ENCODE data around the gene CES3. TPM values are rescaled to one million over a fixed set of nuclear protein-coding genes. Genes with fewer than 3 reads are reported as not detected.
A peak's percentile ranks its signal among the peaks of the same experiment; 100 is the strongest.

The CES3 gene
- polyA plus RNA-seq, 1 donor (not counting 4 experiments of a cell fraction or from before 2014, with no cell fraction given) = 1.5 TPM

DNA sequence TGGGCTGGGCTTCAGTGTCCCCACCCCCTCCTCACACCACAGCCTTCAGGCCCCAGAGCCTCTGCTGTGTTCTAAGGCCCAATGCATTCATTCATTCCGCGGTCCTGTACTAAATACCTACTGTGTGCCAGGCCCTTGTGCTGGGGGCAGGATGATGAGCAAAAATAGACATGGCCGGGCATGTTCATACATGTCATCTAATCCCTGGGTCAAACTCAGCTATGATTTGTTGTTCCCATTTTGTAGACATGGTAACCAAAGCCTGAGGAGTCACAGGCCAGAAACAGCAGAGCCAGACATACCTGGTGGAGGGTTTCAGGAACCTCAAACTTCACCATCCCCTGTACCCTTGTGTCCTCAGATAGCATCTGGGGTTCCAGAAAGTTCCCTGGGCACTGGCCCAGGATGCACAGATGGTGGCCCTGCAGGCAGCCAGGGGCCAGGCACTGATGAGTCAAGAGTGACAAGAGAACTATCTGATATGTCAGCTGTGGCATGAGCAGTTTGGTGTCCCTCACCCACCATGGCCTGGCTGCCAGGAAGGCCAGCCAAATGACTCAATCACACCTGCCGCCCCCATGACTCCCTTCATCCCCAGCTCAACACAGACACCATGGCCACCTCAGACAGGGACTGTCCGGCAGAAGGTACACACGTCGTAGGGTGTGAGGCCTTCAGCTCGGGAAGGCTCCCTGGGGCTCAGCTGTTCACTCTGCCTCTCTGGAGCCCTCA is 33.0 kb upstream of the CES3 start:
- no peak overlapping the region for H3K4me3 ChIP-seq (ENCODE audit: control insufficient read depth in 2 of 3, extremely low read depth in 1 of 3, insufficient read depth in 2 of 3, low read depth in 1 of 3, low read length in 3 of 3)
- dilution Hi-C loops (cut with MboI; ENCODE audit: extremely low pct_ligation_motif_present, low sequenced_read_pairs) = no loop called here
- H4K20me1 ChIP-seq (ENCODE audit: control insufficient read depth, extremely low read depth, insufficient read depth, low read length) = no peaks in the 10 kb centered on the region
- peak overlapping the region; percentile 4 for H3K27ac ChIP-seq (ENCODE audit: control insufficient read depth, insufficient read depth, low read length)
- DNase-seq (ENCODE audit: low read depth, low spot score) (peak; percentile 81), FAIRE-seq (peak; percentile 58)
- H3K4me2 ChIP-seq (ENCODE audit: control insufficient read depth, extremely low read depth, insufficient read depth, low read depth, low read length) = no peak overlapping the region
- no peaks in the 10 kb centered on the region for H3K9me3 ChIP-seq (ENCODE audit: control insufficient read depth, low read depth, low read length)
- H3K9me1 ChIP-seq (ENCODE audit: control insufficient read depth, extremely low read depth, insufficient read depth, low read length) = no peaks in the 10 kb centered on the region
- H3K36me3 ChIP-seq (ENCODE audit: control insufficient read depth in 2 of 2, extremely low read depth in 1 of 2, insufficient read depth in 2 of 2, low read length in 2 of 2) = peaks cover 0 to 8% of the 10 kb centered on the region in 2 experiments
- peaks cover 19% of the 10 kb centered on the region for H3K4me1 ChIP-seq (ENCODE audit: control insufficient read depth, extremely low read depth, insufficient read depth, low read length)
- no peaks in the 10 kb centered on the region for H3K79me2 ChIP-seq (ENCODE audit: control insufficient read depth, insufficient read depth, low read length)
- TF ChIP-seq, protein P1, sequence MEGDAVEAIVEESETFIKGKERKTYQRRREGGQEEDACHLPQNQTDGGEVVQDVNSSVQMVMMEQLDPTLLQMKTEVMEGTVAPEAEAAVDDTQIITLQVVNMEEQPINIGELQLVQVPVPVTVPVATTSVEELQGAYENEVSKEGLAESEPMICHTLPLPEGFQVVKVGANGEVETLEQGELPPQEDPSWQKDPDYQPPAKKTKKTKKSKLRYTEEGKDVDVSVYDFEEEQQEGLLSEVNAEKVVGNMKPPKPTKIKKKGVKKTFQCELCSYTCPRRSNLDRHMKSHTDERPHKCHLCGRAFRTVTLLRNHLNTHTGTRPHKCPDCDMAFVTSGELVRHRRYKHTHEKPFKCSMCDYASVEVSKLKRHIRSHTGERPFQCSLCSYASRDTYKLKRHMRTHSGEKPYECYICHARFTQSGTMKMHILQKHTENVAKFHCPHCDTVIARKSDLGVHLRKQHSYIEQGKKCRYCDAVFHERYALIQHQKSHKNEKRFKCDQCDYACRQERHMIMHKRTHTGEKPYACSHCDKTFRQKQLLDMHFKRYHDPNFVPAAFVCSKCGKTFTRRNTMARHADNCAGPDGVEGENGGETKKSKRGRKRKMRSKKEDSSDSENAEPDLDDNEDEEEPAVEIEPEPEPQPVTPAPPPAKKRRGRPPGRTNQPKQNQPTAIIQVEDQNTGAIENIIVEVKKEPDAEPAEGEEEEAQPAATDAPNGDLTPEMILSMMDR (optimal IDR thresholded peaks at IDR 0.05 in 1 of 3, IDR thresholded peaks at IDR 0.05 in 1 of 3, conservative IDR thresholded peaks at IDR 0.05 in 1 of 3; ENCODE audit: extremely low read depth in 1 of 3, insufficient read depth in 2 of 3, low read length in 3 of 3) = no peak
- no peak for TF ChIP-seq EZH2 (IDR thresholded peaks at IDR 0.05; ENCODE audit: low read length)
- H2AFZ ChIP-seq (ENCODE audit: control insufficient read depth, low read length) = no peak overlapping the region
- peaks cover 28% of the 10 kb centered on the region for H3K27me3 ChIP-seq (ENCODE audit: control insufficient read depth, extremely low read depth, insufficient read depth, low read length)
- H3K9ac ChIP-seq (ENCODE audit: control insufficient read depth, extremely low read depth, insufficient read depth, low read length) = no peak overlapping the region

DNA sequence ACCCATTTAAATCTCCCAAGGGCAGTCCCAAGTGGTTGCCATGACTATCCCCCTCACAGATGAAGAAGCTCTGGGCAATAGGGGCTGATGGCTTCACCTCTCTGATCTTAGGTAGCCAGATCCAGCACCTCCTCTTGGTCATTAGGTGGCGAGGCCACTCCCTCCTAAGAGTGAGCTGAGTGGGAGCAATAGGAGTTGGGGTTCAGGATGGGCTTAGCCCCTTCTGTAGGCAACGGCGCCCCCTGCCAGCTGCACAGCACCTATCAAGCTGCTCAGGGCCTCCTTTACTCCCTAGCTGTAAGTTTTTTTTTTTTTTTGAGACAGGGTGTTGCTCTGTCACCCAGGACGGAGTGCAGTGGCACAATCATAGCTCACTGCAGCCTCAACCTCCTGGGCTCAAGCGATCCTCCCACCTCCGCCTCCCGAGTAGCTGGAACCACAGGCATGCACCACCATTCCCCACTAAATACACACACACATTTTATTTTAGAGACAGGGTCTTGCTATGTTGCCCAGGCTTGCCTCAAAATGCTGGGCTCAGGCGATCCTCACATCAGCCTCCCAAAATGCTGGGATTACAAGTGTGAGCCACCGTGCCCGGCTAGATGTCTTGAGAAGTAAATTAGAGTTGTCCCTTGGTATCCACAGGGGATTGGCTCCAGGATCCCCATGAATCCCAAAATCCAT is 32.2 kb upstream of the CES3 start:
- peaks cover 8% of the 10 kb centered on the region for H3K79me2 ChIP-seq (ENCODE audit: control insufficient read depth, insufficient read depth, low read length)
- no peak overlapping the region for H3K4me2 ChIP-seq (ENCODE audit: control insufficient read depth, extremely low read depth, insufficient read depth, low read depth, low read length)
- DNase-seq (ENCODE audit: low read depth, low spot score) (no peak), FAIRE-seq (no peak)
- dilution Hi-C loops (cut with MboI; ENCODE audit: extremely low pct_ligation_motif_present, low sequenced_read_pairs) = no loop called here
- no peaks in the 10 kb centered on the region for H4K20me1 ChIP-seq (ENCODE audit: control insufficient read depth, extremely low read depth, insufficient read depth, low read length)
- no peak overlapping the region for H3K4me3 ChIP-seq (ENCODE audit: control insufficient read depth in 2 of 3, extremely low read depth in 1 of 3, insufficient read depth in 2 of 3, low read depth in 1 of 3, low read length in 3 of 3)
- TF ChIP-seq EZH2 (IDR thresholded peaks at IDR 0.05; ENCODE audit: low read length) = no peak
- TF ChIP-seq, protein P1 (optimal IDR thresholded peaks at IDR 0.05 in 1 of 3, IDR thresholded peaks at IDR 0.05 in 1 of 3, conservative IDR thresholded peaks at IDR 0.05 in 1 of 3; ENCODE audit: extremely low read depth in 1 of 3, insufficient read depth in 2 of 3, low read length in 3 of 3) = peak; percentile 38 to 71 (median 62)
- no peaks in the 10 kb centered on the region for H3K9me3 ChIP-seq (ENCODE audit: control insufficient read depth, low read depth, low read length)
- H3K4me1 ChIP-seq (ENCODE audit: control insufficient read depth, extremely low read depth, insufficient read depth, low read length) = peaks cover 26% of the 10 kb centered on the region
- H3K9me1 ChIP-seq (ENCODE audit: control insufficient read depth, extremely low read depth, insufficient read depth, low read length) = no peaks in the 10 kb centered on the region
- H3K36me3 ChIP-seq (ENCODE audit: control insufficient read depth in 2 of 2, extremely low read depth in 1 of 2, insufficient read depth in 2 of 2, low read length in 2 of 2) = peaks cover 0 to 8% of the 10 kb centered on the region in 2 experiments
- peaks cover 22% of the 10 kb centered on the region for H3K27me3 ChIP-seq (ENCODE audit: control insufficient read depth, extremely low read depth, insufficient read depth, low read length)
- H3K27ac ChIP-seq (ENCODE audit: control insufficient read depth, insufficient read depth, low read length) = no peak overlapping the region
- no peak overlapping the region for H3K9ac ChIP-seq (ENCODE audit: control insufficient read depth, extremely low read depth, insufficient read depth, low read length)
- no peak overlapping the region for H2AFZ ChIP-seq (ENCODE audit: control insufficient read depth, low read length)

All from keratinocyte (primary cell).